GM12891 (cell line): ENCODE data around the gene UBR4.

Experiments
- DNase-seq: peaks from one replicate; pipeline ENCODE4 v3.0.0; 2011; ENCODE audit warnings: low spot score; ENCODE audit not compliant: insufficient read length
- FAIRE-seq: peaks from 2 replicates; lab custom pipeline; 2011; peaks lifted over from hg19 to GRCh38; lab: Jason Lieb, UNC
- PAX5 ChIP-seq: IDR thresholded peaks from 2 replicates; pipeline ENCODE4 v1.6.1; 2011; ENCODE audit warnings: low read length, moderate library complexity, mild to moderate bottlenecking; ENCODE audit not compliant: insufficient read depth, severe bottlenecking
- POLR2A ChIP-seq: IDR thresholded peaks from 2 replicates; pipeline ENCODE4 v1.6.1; 2011; ENCODE audit warnings: low read depth, low read length, control low read depth
- POLR2AphosphoS5 ChIP-seq: IDR thresholded peaks from 2 replicates; pipeline ENCODE4 v1.6.1; 2011; ENCODE audit warnings: low read depth, low read length, control low read depth
- POU2F2 ChIP-seq: IDR thresholded peaks from 2 replicates; pipeline ENCODE4 v1.6.1; 2011; ENCODE audit warnings: low read depth, mild to moderate bottlenecking, control low read depth, low read length, moderate library complexity
- SPI1 ChIP-seq: IDR thresholded peaks from 2 replicates; pipeline ENCODE4 v1.6.1; 2011; ENCODE audit warnings: low read depth, low read length, control low read depth
- TAF1 ChIP-seq: IDR thresholded peaks from 2 replicates; pipeline ENCODE4 v1.6.1; 2011; ENCODE audit warnings: low read depth, low read length, control low read depth

Gene UBR4

DNA sequence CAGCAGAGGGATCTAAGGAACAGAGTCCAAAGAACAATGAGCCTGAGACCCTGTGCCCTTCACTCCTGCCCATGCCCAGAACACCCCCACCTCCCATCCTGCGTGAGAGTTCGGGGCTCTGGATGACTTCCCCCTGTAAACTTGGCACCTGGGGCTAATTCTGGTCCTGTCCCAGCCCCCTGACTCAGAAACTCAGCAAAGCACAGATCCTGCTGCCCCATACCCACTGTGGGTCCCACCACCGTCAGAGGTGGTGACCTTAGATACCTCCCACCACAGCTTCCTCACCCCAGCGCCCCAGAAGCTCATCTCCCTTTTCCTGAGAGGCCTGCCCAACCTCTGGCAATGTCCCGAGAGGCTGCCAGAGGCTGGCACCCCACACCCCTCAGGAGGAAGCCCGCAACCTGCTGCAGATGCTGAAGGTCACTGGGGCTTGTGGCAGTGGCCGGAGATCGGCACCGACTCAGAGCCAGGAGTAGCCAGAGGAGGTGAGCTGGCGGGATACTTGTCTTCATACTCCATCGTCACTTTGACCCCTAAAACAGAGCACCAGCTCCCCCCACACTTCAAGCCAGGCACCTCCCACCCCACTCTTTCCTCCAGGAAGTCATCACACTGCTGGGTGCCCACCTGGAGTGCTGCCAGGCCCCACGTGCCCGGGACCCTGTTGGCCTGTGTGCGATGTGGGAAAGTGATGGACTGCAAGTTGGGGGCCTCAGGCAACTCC lies 142.0 kb downstream of the UBR4 start:
- DNase-seq (no peak), FAIRE-seq (no peak)
- no peak for TF ChIP-seq POLR2A
- TF ChIP-seq PAX5, result no peak
- TF ChIP-seq SPI1, result no peak
- TF ChIP-seq TAF1, result no peak
- TF ChIP-seq POLR2AphosphoS5, result no peak
- no peak for TF ChIP-seq POU2F2

DNA sequence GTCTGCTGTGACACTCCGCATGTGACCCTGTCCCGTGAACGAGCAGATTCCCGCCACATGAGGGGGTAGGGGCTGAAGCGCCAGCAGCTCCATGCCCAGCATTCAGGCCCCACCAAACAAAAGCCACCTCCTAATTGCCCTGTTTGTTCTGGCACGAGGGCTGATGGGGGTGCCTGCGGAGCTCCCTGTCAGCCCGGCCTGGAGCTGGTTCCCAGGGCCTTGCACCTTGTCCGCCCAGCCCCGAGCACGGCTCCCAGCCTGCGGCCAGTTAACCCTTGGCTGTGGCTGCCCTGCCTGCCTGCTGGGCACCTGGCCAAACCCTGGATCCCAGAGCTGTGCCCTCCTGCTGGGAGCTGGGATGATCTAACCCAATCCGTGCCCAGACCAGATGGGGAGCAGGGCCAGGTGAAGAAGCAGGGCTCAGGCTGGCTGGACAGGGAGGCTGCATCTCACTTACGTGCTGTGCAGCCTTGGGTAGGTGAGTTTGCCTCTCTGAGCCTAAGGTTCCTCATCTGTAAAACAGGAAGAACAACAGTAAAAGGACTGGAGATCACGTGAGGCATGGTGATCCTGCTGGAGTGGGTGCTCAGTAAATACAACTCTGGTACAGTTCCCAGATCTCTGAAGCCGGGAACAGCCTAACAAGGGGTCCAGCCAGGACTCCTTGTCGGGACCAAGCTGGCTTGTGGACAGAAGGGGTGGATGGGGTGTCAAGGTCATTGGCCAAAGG lies 142.7 kb downstream of the UBR4 start:
- FAIRE-seq (no peak), DNase-seq (no peak)
- TF ChIP-seq POLR2AphosphoS5 (no peak), POU2F2 (no peak), PAX5 (no peak), TAF1 (no peak), SPI1 (no peak), POLR2A (no peak)

DNA sequence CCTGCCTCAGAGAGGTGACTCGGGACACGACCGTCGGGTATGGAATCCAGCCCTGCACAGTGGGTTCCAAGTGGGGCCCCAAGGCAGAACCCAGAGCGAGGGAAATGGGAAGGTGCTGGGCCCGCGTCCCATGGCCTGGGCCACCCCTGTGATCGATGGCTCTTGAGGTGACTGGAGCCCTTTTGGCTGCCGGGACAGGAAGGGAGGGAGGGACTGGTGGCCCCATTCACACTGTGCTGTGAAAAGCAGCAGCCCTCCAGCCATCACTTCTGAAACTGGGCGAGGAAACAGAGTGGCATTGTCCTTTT lies 143.2 kb downstream of the UBR4 start:
- TF ChIP-seq POU2F2 (no peak), TAF1 (no peak), POLR2A (no peak), PAX5 (no peak), SPI1 (no peak), POLR2AphosphoS5 (no peak)
- DNase-seq, result no peak
- no peak for FAIRE-seq

DNA sequence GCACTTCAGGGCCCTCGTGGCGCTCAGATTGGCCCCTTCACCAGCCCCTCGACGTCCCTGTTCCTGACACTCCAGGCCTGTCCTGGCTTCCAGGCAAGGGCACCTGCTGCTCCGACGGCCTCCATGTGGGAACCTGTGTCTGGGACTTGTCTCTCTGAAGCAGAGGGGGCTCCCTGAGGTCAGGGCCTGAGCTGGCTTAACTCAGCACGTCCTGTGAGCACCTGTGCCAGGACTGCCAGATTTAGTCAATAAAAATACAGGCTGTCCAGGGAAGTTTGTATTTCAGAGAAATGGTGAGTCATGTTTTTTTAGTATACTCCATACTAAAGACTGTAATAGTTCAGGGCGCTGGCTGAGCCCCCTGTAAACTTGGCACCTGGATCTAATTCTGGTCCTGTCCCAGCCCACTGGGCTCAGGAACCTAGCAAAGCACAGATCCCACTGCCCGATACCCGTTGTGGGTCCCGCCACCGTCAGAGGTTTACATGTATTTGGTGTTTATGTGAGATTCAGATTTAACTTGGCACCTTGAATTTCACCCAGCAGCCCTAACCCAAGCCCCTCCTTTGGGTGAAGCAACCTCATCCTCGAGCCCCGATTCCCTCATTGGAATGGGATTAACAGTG lies 143.7 kb downstream of the UBR4 start:
- FAIRE-seq, result no peak

DNA sequence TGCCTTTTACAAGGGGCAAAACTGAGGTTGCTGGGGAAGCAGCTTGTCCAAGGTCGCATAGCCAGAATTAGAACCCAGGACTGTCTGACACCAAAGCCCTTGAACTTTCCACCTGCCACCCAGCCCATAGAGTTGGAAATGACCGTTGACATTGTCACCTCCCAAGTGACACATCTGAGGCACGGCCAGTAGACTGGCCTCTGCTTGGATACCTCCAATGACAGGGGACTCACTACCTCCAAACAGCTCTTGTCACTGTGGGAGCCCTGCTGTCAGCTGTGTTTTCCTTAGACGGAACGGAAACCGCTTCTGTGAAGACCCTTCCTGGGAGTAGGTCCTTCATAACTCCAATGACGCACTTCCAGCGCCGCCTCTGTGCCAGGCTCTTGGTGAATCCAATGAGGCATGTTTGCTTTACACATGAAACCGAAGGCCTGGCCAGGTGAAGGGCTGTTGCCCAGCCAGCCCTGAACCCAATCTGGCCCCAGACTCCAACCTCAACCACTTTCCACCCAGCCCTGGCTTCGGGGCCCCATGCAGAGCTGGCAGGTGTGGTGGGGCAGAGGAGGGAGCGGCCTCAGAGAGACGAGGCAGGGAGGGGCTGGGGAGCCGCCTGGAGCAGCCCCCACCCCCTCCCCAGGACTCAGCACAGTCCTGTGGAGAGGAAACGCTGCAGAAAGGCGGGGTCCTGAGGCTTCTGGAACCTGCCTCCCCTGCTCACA lies 144.4 kb downstream of the UBR4 start:
- TF ChIP-seq POLR2A (no peak), SPI1 (no peak), TAF1 (no peak), POLR2AphosphoS5 (no peak), POU2F2 (no peak), PAX5 (no peak)
- FAIRE-seq, result no peak
- DNase-seq, result no peak

More for the DNA sequence above, 143.7 kb downstream of the UBR4 start:
- no peak for TF ChIP-seq POLR2AphosphoS5
- TF ChIP-seq PAX5, result no peak
- TF ChIP-seq SPI1, result no peak
- no peak for TF ChIP-seq TAF1
- no peak for TF ChIP-seq POLR2A
- TF ChIP-seq POU2F2, result no peak
- DNase-seq, result no peak

DNA sequence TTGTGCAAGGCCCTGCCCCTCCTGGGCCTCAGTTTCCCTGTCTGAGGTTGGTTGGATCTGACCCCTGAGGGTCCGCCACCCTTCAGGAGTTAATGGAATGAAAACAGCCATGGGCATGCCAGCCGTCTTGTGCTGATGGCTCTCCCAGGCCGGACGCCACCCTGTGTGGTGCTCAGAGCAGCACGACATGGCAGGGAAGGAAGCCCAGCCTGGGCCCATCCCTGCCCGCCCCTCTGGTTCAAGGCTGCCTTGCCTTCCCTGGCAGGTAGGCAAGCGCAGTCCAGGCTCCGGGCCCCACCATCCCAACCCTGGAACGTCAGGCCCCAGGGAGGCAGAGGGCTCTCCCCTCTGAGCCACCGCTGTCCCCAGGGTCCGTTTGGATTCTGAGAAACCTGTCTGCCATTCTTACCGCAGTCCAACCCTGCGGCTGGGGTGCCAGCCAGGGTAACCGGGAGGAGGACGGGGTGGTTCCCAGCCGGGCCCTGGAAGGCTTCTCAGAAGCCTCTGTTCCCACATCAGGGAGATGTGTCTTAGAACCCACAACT lies 145.1 kb downstream of the UBR4 start:
- FAIRE-seq (no peak), DNase-seq (no peak)
- TF ChIP-seq PAX5, result no peak
- no peak for TF ChIP-seq SPI1
- TF ChIP-seq POLR2AphosphoS5, result no peak
- no peak for TF ChIP-seq POU2F2
- no peak for TF ChIP-seq POLR2A
- no peak for TF ChIP-seq TAF1

DNA sequence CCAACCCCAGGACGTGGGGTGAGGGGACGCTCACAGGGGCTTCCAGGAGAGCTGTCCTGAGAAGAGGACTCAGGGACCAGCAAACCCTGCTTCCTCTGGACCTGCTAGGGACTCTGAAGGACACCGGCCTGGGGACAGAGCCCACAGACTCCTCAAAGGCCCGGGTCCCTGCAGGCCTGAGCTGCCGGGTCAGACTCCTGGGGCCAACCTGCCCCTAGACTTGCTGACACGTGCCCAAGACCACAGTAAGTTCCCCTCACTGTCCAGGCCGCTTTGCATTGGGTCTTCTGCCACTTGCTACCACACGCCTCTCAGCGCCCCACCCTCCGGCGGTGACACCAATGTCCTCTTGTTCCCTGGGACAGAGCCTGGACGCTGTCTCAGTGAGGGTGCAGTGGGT lies 146.9 kb downstream of the UBR4 start:
- no peak for DNase-seq
- no peak for FAIRE-seq
- TF ChIP-seq PAX5 (no peak), POLR2A (no peak), POLR2AphosphoS5 (no peak), TAF1 (no peak), SPI1 (no peak), POU2F2 (no peak)

DNA sequence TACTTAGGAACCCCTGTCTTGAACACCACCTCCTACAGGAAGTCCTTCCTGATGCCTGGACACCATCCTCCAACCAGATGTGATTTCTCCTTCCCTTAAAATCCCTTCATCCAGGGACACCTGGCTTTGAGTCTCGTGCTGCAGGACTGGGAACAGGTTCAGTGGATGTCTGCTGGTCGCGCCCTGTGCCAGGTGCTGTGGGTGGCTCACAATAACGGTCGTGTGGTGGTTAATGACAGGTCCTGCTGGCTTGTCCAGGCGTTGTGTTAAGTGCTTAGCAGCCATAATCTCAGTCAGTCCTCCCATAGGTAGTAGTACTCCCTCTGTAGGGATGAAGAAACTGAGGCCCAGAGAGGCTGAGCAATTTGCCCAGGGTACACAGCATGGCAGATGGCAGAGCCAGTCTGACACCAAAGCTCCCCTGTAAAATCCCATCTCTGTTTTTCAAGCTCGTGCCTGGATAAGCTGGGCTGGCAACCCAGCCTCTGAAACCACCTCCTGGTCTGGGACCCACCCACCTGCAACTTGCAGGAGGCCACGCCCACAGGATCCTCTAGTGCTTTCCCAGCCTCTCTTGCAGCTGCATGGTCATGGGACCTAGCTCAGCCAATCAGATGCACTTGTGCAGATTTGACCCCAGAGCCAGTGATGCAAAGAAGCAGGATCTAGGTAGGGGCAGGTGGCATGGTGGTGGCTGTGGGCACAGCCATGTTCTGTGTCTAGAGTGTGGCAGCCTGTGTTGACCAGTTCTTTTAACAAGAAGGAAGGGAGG lies 147.6 kb downstream of the UBR4 start:
- no peak for FAIRE-seq
- DNase-seq, result no peak
- TF ChIP-seq POLR2AphosphoS5 (no peak), POLR2A (no peak), PAX5 (no peak), POU2F2 (no peak), TAF1 (no peak), SPI1 (no peak)
